Testis (tissue), 3 donors: ENCODE data around the gene IFTAP. TPM values are rescaled to one million over a fixed set of nuclear protein-coding genes. Genes with fewer than 3 reads are reported as not detected.
A peak's percentile ranks its signal among the peaks of the same experiment; 100 is the strongest.

Experiments used
- DNase-seq: peaks from one replicate; pipeline ENCODE4 v3.0.0-alpha.2; 2019
- H3K27ac ChIP-seq, 2 donors: fragments of 200-600 bp; sonication (generic); one replicate each; pipeline ENCODE4 v1.5.1; 2019
- H3K27me3 ChIP-seq: fragments of 200-600 bp; sonication (generic); one replicate; pipeline ENCODE4 v1.5.1; 2019
- H3K36me3 ChIP-seq: fragments of 200-600 bp; sonication (generic); one replicate; pipeline ENCODE4 v1.5.1; 2017; ENCODE audit warnings: low read depth; ENCODE audit errors: missing control alignments
- H3K4me1 ChIP-seq: fragments of 200-600 bp; sonication (generic); one replicate; pipeline ENCODE4 v1.5.1; 2019
- H3K4me3 ChIP-seq, 2 donors: fragments of 200-600 bp; sonication (generic); one replicate each; pipeline ENCODE4 v1.5.1; 2017 to 2019
- H3K9me3 ChIP-seq: fragments of 200-600 bp; sonication (generic); one replicate; pipeline ENCODE4 v1.5.1; 2017
- POLR2A ChIP-seq: fragments of 450-650 bp; IDR thresholded peaks from one replicate; pipeline ENCODE4 v1.6.1; 2017; ENCODE audit warnings: antibody characterized with exemption, mild to moderate bottlenecking, moderate library complexity
- WGBS, 2 donors: methylation state at CpG; one replicate each; pipeline ENCODE4 v1.1.5; 2018; 5-methylcytosine and 5-hydroxymethylcytosine counted together
- intact Hi-C: fragments of 100-400 bp; cut with DNase I; formaldehyde crosslinking; loops from one replicate; pipeline ENCODE4 v1.15.1; 2023; ENCODE audit warnings: low total_unique reads
- polyA plus RNA-seq: library from polyadenylated mRNA; stranded (reverse); fragments of 350-450 nt; fragmentation: Illumina TruSeq; extraction: RNeasy Lipid Tissue Mini Kit (QIAGEN cat#74804); gene quantifications from one replicate; pipeline ENCODE4 v1.2.3, GENCODE V29; 2014; ENCODE audit warnings: low read depth, low replicate concordance; ENCODE audit not compliant: insufficient read depth
- total RNA-seq, 2 donors: library from RNA; depleted of rRNA; stranded (reverse); fragments of >200 nt; gene quantifications; one replicate each; pipeline ENCODE4 v1.2.3, GENCODE V29; 2016
- TF ChIP-seq, protein P1 (sequence below), 3 experiments: fragments of 450-650 bp in 2 of 3; fragments of 200-600 bp in 1 of 3; sonication (generic) in 1 of 3; IDR thresholded peaks; one replicate each; pipeline ENCODE4 v1.5.1; 2016 to 2019; ENCODE audit warnings: antibody characterized with exemption in 3 of 3, mild to moderate bottlenecking in 2 of 3, moderate library complexity in 1 of 3

IFTAP gene
- total and polyA plus RNA-seq, 3 donors from 2014 or later = 42.1 to 105 (median 42.4) TPM

DNA sequence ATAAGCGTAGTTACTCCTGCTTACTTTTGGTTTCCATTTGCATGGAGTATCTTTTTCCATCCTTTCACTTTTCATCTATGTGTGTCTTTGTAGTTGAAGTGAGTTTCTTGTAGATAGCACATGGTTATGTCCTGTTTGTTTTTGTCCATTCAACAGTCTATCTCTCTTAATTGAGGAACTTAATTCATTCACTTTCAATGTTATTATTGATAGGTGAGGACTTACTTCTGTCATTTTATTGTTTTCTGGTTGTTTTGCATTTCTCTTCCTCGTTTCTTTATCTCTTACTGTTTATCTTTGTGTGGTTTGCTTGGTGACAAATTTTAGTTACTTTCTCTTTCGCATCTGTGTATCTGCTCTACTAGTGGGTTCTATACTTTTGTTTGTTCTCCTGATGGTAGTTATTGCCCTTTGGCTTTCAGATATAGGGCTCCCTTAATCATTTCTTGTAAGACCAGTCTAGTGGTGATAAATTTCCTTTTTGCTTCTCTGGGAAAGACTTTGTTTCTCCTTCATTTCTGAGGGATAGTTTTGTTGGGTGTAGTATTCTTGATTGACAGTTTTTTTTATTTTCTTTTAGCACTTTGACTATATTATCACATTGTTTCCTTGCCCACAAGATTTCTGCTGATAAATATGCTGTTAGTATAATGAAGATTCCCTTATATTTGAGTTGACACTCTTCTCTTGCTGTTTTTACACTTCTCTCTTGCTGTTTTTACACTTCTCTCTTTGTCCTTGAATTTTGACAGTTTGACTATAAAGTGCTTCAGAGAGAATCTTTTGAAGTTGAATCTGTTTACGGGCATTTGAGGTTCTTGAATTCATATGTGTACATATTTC lies 35.5 kb upstream of the IFTAP start:
- TF ChIP-seq POLR2A = no peak
- TF ChIP-seq, protein P1, sequence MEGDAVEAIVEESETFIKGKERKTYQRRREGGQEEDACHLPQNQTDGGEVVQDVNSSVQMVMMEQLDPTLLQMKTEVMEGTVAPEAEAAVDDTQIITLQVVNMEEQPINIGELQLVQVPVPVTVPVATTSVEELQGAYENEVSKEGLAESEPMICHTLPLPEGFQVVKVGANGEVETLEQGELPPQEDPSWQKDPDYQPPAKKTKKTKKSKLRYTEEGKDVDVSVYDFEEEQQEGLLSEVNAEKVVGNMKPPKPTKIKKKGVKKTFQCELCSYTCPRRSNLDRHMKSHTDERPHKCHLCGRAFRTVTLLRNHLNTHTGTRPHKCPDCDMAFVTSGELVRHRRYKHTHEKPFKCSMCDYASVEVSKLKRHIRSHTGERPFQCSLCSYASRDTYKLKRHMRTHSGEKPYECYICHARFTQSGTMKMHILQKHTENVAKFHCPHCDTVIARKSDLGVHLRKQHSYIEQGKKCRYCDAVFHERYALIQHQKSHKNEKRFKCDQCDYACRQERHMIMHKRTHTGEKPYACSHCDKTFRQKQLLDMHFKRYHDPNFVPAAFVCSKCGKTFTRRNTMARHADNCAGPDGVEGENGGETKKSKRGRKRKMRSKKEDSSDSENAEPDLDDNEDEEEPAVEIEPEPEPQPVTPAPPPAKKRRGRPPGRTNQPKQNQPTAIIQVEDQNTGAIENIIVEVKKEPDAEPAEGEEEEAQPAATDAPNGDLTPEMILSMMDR (IDR thresholded peaks at IDR 0.05) = no peak
- intact Hi-C loops = no loop called here
- DNase-seq = no peak
- Histone ChIP-seq H3K36me3 (no peaks in the 10 kb centered on the region), H3K27ac (no peak overlapping the region), H3K4me3 (no peak overlapping the region), H3K9me3 (no peaks in the 10 kb centered on the region), H3K27me3 (no peaks in the 10 kb centered on the region), H3K4me1 (no peaks in the 10 kb centered on the region)
- WGBS, 2 donors = 71 to 87% methylated on average over 4 of the region's 4 CpGs

DNA sequence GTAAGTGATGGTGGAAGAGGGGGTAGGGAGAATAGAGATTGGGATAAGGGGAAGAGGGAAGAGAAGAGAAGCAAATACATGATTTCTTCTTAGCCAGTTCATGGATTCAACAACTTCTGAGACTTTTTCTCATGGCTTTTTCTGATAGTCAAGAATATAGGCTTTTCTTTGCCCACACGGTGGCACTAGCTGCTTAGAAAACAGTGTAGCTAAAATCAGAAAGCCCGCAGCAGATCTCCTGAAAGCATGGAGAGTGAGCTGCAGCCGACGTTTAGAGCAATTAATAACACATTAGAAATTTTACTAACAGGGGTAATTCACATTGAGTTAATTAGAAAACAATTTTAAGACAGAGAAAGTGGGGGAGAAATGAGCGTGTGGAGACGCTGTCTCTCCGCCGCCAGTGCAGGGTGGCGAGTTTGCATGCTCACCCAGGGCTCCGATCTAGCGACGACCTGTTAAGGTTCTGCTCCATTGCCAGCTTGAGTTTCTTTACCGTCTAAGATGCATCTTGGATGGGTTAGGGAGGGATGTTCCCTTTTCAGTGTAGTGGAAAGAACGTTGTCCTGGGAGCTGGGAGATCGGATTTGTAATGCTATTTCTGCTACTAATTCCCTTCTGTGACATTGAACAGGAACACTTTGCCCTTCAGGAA lies 29.8 kb upstream of the IFTAP start:
- WGBS, 2 donors = 11 to 33% methylated on average over 15 of the region's 15 CpGs
- DNase-seq = peak; percentile 74

DNA sequence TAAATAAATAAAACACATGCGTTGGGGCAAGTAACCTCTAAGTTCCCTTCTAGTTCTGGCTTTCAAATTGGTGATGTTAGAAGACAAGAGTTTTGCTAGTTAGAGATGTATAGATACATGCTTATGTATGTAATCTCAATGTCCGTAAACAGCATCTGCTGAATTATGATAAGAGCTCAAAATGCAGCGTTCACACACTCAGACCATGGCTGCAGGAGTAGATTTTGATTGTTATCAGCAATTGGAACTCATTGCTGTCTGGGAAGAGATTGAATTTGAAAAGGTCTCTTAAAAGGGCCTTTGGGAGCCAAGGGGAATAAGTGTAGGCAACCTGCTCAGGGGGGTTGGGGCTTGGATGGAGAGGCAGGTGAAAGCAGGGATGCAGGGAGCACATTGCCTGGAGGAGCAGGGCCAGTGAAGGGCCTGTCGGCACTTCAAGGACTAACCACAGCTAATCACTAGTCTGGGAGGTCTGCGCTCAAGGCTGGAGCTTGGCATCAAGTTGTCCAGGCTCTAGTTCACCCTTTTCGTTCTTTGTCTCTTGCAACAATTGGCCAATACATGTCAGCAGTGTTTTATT lies 29.2 kb upstream of the IFTAP start:
- DNase-seq = no peak
- H3K27me3 ChIP-seq = no peaks in the 10 kb centered on the region
- no peak overlapping the region for H3K4me3 ChIP-seq
- no peaks in the 10 kb centered on the region for H3K9me3 ChIP-seq
- peaks cover 3% of the 10 kb centered on the region for H3K4me1 ChIP-seq
- 41 to 63% methylated on average over 6 of the region's 6 CpGs for WGBS, 2 donors
- no peak overlapping the region for H3K27ac ChIP-seq
- intact Hi-C loops = loop anchor here (10.0 kb wide), 1 partner anchor 100 kb away; no protein-coding TSS in a partner anchor
- TF ChIP-seq, protein P1 (IDR thresholded peaks at IDR 0.05) = no peak
- no peak for TF ChIP-seq POLR2A
- H3K36me3 ChIP-seq = no peaks in the 10 kb centered on the region

More for the DNA sequence above, 29.8 kb upstream of the IFTAP start:
- Histone ChIP-seq H3K4me3 (no peak overlapping the region), H3K36me3 (no peaks in the 10 kb centered on the region), H3K27ac (no peak overlapping the region), H3K9me3 (no peaks in the 10 kb centered on the region), H3K27me3 (no peaks in the 10 kb centered on the region), H3K4me1 (peaks cover 3% of the 10 kb centered on the region)
- TF ChIP-seq POLR2A = no peak
- TF ChIP-seq, protein P1 (IDR thresholded peaks at IDR 0.05) = peak; percentile 37 to 64 (median 44)
- intact Hi-C loops = loop anchor here (10.0 kb wide), 1 partner anchor 100 kb away; no protein-coding TSS in a partner anchor

DNA sequence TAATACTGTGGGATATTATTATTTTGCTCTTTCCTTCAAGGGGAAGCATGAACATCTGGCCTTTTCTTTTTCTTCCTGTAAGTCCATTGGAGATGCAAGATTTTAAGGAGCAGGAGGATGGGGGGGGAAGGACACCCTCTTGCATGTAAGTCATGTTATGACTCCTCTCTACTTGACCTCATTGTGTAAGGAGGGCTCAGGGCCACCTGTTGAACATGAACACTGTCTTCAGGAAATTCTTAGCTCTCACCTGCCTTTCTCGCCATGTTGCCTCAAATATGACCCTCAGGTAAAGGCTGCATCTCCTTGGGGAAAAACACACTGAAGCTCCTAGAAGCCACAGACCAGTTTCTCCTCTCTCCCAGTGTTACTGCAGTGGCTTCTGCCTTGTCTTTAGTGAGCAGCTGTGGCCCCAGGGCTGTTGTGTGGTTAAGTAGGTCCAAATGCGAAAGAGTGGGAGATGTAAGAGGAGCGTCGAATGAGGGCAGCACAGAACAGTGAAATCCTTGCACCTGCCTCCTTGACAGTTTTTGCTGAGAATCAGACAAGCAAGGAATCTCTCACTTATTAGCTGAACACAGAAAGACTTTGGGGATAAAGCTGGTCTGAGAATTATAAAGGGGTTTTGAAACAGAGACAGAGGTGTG lies 27.8 kb upstream of the IFTAP start:
- TF ChIP-seq, protein P1 (IDR thresholded peaks at IDR 0.05) = no peak
- no peak for TF ChIP-seq POLR2A
- DNase-seq = no peak
- no peaks in the 10 kb centered on the region for H3K36me3 ChIP-seq
- no peaks in the 10 kb centered on the region for H3K9me3 ChIP-seq
- H3K4me1 ChIP-seq = peaks cover 3% of the 10 kb centered on the region
- intact Hi-C loops = loop anchor here (10.0 kb wide), 1 partner anchor 98 kb away; no protein-coding TSS in a partner anchor
- no peak overlapping the region for H3K4me3 ChIP-seq
- 93 to 99% methylated on average over 3 to 4 of the region's 4 CpGs for WGBS, 2 donors
- H3K27me3 ChIP-seq = no peaks in the 10 kb centered on the region
- H3K27ac ChIP-seq = no peak overlapping the region
